Upper lobe of right lung (tissue), 1 donor: ENCODE results near the gene OGFR. TPM values are rescaled to one million over a fixed set of nuclear protein-coding genes. Genes with fewer than 3 reads are reported as not detected.

Experiments used
- ATAC-seq: fragments of 200-7000 bp; cut with Tn5 transposase; one replicate; pipeline ENCODE4 v1.9.1; 2020; ENCODE audit warnings: mild to moderate bottlenecking, moderate library complexity
- DNase-seq: peaks from one replicate; pipeline ENCODE4 v3.0.0-alpha.2; 2020
- H3K27ac ChIP-seq: fragments of 200-600 bp; one replicate; pipeline ENCODE4 v1.8.0; 2022
- H3K27me3 ChIP-seq: fragments of 200-600 bp; one replicate; pipeline ENCODE4 v1.8.0; 2022; ENCODE audit warnings: mild to moderate bottlenecking
- H3K36me3 ChIP-seq: fragments of 200-600 bp; one replicate; pipeline ENCODE4 v1.8.0; 2022
- H3K4me1 ChIP-seq: fragments of 200-600 bp; one replicate; pipeline ENCODE4 v1.8.0; 2022
- H3K4me3 ChIP-seq: fragments of 200-600 bp; one replicate; pipeline ENCODE4 v1.8.0; 2022; ENCODE audit warnings: mild to moderate bottlenecking
- H3K9me3 ChIP-seq: fragments of 200-600 bp; one replicate; pipeline ENCODE4 v1.8.0; 2022
- CTCF ChIP-seq: fragments of 200-600 bp; IDR thresholded peaks from one replicate; pipeline ENCODE4 v1.8.0; 2022; ENCODE audit warnings: antibody characterized with exemption
- intact Hi-C: fragments of 100-400 bp; cut with DNase I; formaldehyde crosslinking; loops from one replicate; pipeline ENCODE4 v1.11.0; 2022
- total RNA-seq: library from RNA; stranded (reverse); fragmentation: NEBNext Ultra II Directional; extraction: Animal tissue kit (Norgen Biotek cat#: 25700); gene quantifications from one replicate; pipeline ENCODE4 v1.2.1, GENCODE V29; 2021
- donor health status: DM: no; HTN: yes; CAD: no; lungs with severe emphysema.

Gene OGFR
- total RNA-seq, 1 donor from 2014 or later, result 58.2 TPM

GRCh38 chr20:62766716-62767115 lies 37.9 kb upstream of the OGFR start:
- Histone ChIP-seq H3K4me1 (no peaks in the 10 kb centered on the region), H3K27ac (no peak overlapping the region), H3K36me3 (no peaks in the 10 kb centered on the region), H3K4me3 (no peak overlapping the region), H3K9me3 (no peaks in the 10 kb centered on the region), H3K27me3 (peaks cover 29% of the 10 kb centered on the region)
- intact Hi-C loops, result no loop called here
- TF ChIP-seq CTCF, result no peak
- no peak for DNase-seq
- no peak for ATAC-seq

- Histone ChIP-seq H3K27me3 (peaks cover 24% of the 10 kb centered on the region), H3K4me3 (no peak overlapping the region), H3K27ac (no peak overlapping the region), H3K36me3 (no peaks in the 10 kb centered on the region), H3K9me3 (no peaks in the 10 kb centered on the region), H3K4me1 (peaks cover 5% of the 10 kb centered on the region)
- intact Hi-C loops, result no loop called here
- ATAC-seq (no peak), DNase-seq (no peak)
- TF ChIP-seq CTCF, result no peak
Observed at GRCh38 chr20:62768234-62768546, 36.4 kb upstream of the OGFR start.

DNA sequence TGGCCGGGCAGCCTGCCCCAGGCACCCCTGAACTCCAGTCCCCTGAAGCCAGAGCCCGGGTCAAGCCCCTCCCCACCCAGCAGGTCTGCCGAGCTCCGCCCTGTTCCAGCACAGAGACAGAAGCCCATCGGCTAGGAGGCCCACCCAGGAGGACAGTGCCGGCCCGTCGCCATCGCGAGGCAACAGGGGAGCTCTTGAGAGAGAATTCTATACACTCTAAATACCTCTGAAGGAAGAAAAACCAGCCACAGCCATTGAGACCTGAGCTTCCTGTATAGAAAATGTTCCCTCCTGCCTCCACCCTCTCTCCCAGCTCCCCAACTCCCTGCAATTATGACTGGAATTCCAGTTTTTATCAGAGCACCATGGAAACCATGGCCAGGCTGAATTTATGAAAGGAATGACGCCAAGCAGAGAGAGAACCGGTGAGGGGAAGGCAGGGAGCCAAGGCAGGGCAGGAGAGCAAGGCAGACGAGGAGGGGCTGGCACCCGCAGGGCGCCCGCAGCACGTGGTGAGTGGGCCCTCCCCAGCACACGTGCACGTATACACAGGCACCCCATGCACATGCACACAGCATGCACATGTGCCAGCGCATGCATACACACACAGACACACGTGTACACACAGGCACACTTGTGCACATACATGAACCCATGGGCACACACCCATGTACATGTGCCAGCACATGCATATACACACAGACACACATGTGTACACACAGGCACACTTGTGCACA lies 35.9 kb upstream of the OGFR start:
- ATAC-seq, result peak; percentile 50
- Histone ChIP-seq H3K27ac (no peak overlapping the region), H3K4me3 (no peak overlapping the region), H3K27me3 (peaks cover 20% of the 10 kb centered on the region), H3K9me3 (no peaks in the 10 kb centered on the region), H3K4me1 (peaks cover 8% of the 10 kb centered on the region), H3K36me3 (no peaks in the 10 kb centered on the region)
- no peak for DNase-seq
- TF ChIP-seq CTCF, result no peak
- intact Hi-C loops, result no loop called here

GRCh38 chr20:62769346-62770071 lies 35.1 kb upstream of the OGFR start:
- DNase-seq (no peak), ATAC-seq (no peak)
- Histone ChIP-seq H3K4me1 (peaks cover 8% of the 10 kb centered on the region), H3K36me3 (no peaks in the 10 kb centered on the region), H3K4me3 (no peak overlapping the region), H3K27ac (no peak overlapping the region), H3K27me3 (peaks cover 17% of the 10 kb centered on the region), H3K9me3 (no peaks in the 10 kb centered on the region)
- intact Hi-C loops, result no loop called here
- no peak for TF ChIP-seq CTCF

DNA sequence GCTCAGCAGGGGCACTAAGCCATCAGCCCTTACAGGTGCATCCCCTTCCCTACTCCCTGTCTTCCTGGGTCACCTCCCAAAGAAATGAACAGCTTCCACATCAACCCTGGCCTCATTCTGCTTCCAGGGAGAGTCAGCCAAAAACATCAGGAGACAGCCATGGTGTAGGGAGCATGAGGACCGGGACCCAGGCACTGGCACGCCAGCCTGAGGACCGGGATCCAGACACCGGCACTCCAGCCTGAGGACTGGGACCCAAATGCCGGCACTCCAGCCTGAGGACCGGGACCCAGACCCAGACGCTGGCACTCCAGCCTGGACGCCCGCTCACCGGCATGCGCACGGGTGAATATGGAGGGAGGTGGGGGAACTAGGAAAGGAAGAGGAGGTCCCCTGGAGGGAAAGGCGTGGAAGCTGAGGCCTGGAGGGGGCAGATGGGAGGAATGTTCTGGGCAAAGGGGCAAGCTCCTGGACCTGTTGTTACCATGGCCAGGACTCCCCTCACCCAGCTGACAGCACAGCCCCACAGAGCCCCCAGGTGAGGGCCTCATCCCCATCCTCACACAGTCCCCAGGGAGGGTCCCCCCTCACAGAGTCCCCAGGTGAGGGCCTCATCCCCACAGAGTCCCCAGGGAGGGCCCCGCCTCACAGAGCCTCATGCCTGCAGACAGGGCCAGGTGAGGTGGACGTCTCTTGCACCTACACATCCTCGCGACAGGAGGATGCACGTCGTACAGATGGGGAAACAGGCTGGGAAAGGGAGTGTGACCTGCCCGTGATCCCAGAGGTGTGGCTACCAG lies 34.3 kb upstream of the OGFR start:
- H3K27ac ChIP-seq, result no peak overlapping the region
- ATAC-seq (no peak), DNase-seq (no peak)
- TF ChIP-seq CTCF, result no peak
- H3K27me3 ChIP-seq, result peaks cover 13% of the 10 kb centered on the region
- intact Hi-C loops, result no loop called here
- H3K9me3 ChIP-seq, result no peaks in the 10 kb centered on the region
- no peak overlapping the region for H3K4me3 ChIP-seq
- H3K4me1 ChIP-seq, result peaks cover 8% of the 10 kb centered on the region
- H3K36me3 ChIP-seq, result no peaks in the 10 kb centered on the region
